ENCODE measurements around the gene ERICH6B. TPM values are rescaled to one million over a fixed set of nuclear protein-coding genes. Genes with fewer than 3 reads are reported as not detected.

The ERICH6B gene
- total RNA-seq, 1 donor from 2014 or later, result not detected

- no peak for DNase-seq (ENCODE audit: low spot score)
Measured at GRCh38 chr13:45500492-45501174, 114.9 kb downstream of the ERICH6B start.

GRCh38 chr13:45496942-45497341 is 118.6 kb downstream of the ERICH6B start:
- DNase-seq (ENCODE audit: low spot score), result no peak

GRCh38 chr13:45492538-45492937 is 123.0 kb downstream of the ERICH6B start:
- DNase-seq (ENCODE audit: low spot score), result no peak

Other genes starting within 250 kb of the ERICH6B start
- gene SLC25A30, start 197.4 kb downstream of the ERICH6B start, total RNA-seq, result 23.2 TPM
- 23.9 TPM for gene COG3, start 150.8 kb downstream of the ERICH6B start, total RNA-seq
- not detected for gene CBY2, start 86.6 kb upstream of the ERICH6B start, total RNA-seq
- 0.06 TPM for gene SIAH3, start 236.0 kb upstream of the ERICH6B start, total RNA-seq

All from mucosa of gallbladder (tissue), 1 donor.